Cerebellar nuclear complex (tissue), 1 donor: ENCODE results near the gene IRF4.
"Not testable (repeated sequence)": the region's sequence is repeated elsewhere in the genome, so short reads cannot be mapped to it uniquely, and the experiment has no call there.

Source experiments
- DNase-seq, 2 experiments: peaks; one replicate each; lab custom pipeline; 2025; lab: John Stamatoyannopoulos, UW

IRF4 gene

GRCh38 chr6:422433-423054, 31.0 kb downstream of the IRF4 start:
- no peak for DNase-seq

GRCh38 chr6:423055-423798, 31.7 kb downstream of the IRF4 start:
- no peak for DNase-seq

- no peak for DNase-seq
Measured at GRCh38 chr6:423799-424345, 32.3 kb downstream of the IRF4 start.

- DNase-seq: no peak
Measured at GRCh38 chr6:424741-425417, 33.3 kb downstream of the IRF4 start.

- DNase-seq: not testable (repeated sequence)
Measured at GRCh38 chr6:425418-425788, 33.9 kb downstream of the IRF4 start.

GRCh38 chr6:426198-426738, 34.7 kb downstream of the IRF4 start:
- DNase-seq: not testable (repeated sequence)

GRCh38 chr6:428047-428603, 36.6 kb downstream of the IRF4 start:
- no peak for DNase-seq

- DNase-seq: no peak
Measured at GRCh38 chr6:429515-430121, 38.1 kb downstream of the IRF4 start.

GRCh38 chr6:431504-431903, 40.0 kb downstream of the IRF4 start:
- DNase-seq: no peak

- no peak for DNase-seq
Measured at GRCh38 chr6:431986-432385, 40.4 kb downstream of the IRF4 start.

- DNase-seq: no peak
Measured at GRCh38 chr6:434051-434705, 42.6 kb downstream of the IRF4 start.

GRCh38 chr6:435441-436307, 44.1 kb downstream of the IRF4 start:
- DNase-seq: no peak

- DNase-seq: no peak
Measured at GRCh38 chr6:436308-437036, 44.9 kb downstream of the IRF4 start.

- no peak for DNase-seq
Measured at GRCh38 chr6:437037-437392, 45.5 kb downstream of the IRF4 start.

- DNase-seq: no peak
Measured at GRCh38 chr6:438634-439170, 47.1 kb downstream of the IRF4 start.

GRCh38 chr6:439641-440167, 48.2 kb downstream of the IRF4 start:
- DNase-seq: no peak

- no peak for DNase-seq
Measured at GRCh38 chr6:441126-441920, 49.8 kb downstream of the IRF4 start.

GRCh38 chr6:443621-444159, 52.1 kb downstream of the IRF4 start:
- no peak for DNase-seq
